GF-D8 (cell line): Measurements from ENCODE around the gene PREX1.

Source experiments
- DNase-seq: peaks from one replicate; lab custom pipeline; 2025; lab: John Stamatoyannopoulos, UW

Gene PREX1

GRCh38 chr20:48582673-48582985 lies 245.2 kb downstream of the PREX1 start:
- DNase-seq: no peak

- no peak for DNase-seq
Measured at GRCh38 chr20:48581167-48581566, 246.6 kb downstream of the PREX1 start.

DNA sequence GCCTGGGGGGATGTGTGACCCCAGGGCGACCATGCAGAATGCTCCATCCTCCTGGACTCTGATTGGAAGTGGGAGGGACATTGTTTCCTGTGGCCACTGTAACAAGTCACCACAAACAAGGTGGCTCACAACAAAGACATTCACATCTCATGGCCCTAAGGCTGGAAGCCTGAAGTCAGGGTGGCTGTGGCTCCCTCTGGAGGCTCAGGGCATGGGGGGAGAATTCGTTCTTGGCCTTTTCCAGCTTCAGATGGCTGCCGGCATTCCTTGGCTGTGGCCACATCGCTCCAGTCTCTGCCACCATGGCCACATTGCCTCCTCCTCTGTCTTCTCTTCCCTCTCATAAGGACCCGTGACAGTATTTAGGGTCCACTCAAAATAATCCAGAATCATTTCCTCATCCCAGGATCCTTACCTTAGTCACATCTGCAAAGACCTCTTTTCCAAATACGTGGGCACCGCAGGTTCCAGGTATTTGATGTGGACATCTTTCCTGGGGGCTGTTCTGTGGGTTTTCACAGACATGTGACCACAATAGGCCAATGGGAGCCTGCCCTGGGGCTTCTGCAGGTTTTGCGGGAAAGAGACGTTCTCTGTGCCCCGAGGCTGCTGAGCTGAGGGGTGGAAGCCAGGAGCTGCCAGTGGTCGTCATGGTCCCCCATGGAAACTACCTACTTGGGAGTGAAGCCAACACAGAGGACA lies 249.3 kb downstream of the PREX1 start:
- DNase-seq: no peak

DNA sequence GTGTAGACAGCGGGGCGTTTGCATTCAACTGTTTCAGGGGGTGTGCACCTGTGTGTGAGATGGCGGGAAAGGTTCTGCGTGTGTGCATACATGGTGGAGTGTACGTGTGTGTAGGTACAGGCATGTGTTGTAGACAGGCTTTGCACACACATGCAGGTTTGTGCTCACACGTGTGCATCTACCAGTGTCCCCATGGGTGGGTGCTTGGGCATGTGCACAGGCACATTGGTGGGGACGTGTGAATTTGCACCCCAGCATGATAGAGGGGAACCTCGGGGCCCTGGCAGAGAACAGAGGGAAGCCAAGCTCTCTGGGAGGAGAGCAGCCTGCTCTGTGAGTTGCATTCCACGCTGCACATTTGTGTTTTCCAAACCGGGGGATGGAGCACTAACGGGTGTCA lies 250.2 kb downstream of the PREX1 start:
- DNase-seq: no peak

- DNase-seq: no peak
Measured at GRCh38 chr20:48574383-48574782, 253.4 kb downstream of the PREX1 start.
